GM06990 (cell line): Measurements from ENCODE around the gene OPCML.

ENCODE experiments used
- DNase-seq: peaks from one replicate; pipeline ENCODE4 v3.0.0-alpha.2; 2011; ENCODE audit not compliant: insufficient read length; ENCODE audit errors: extremely low read depth
- H3K27me3 ChIP-seq: replicated peaks from 2 replicates; pipeline ENCODE4 v1.6.0; 2011; ENCODE audit warnings: low read length; ENCODE audit not compliant: control insufficient read depth, insufficient read depth
- H3K36me3 ChIP-seq: 2 replicates; pipeline ENCODE4 v1.5.1; 2011; ENCODE audit warnings: low read length; ENCODE audit not compliant: control insufficient read depth, insufficient read depth
- H3K4me3 ChIP-seq: replicated peaks from 2 replicates; pipeline ENCODE4 v1.5.1; 2011; ENCODE audit warnings: low read depth, mild to moderate bottlenecking, control low read depth, low read length
- TF ChIP-seq, protein P1 (sequence below): IDR thresholded peaks from 2 replicates; pipeline ENCODE4 v1.5.1; 2011; ENCODE audit warnings: low read length, control low read depth, mild to moderate bottlenecking, inconsistent platforms; ENCODE audit not compliant: insufficient read depth, poor library complexity, severe bottlenecking

OPCML gene

DNA sequence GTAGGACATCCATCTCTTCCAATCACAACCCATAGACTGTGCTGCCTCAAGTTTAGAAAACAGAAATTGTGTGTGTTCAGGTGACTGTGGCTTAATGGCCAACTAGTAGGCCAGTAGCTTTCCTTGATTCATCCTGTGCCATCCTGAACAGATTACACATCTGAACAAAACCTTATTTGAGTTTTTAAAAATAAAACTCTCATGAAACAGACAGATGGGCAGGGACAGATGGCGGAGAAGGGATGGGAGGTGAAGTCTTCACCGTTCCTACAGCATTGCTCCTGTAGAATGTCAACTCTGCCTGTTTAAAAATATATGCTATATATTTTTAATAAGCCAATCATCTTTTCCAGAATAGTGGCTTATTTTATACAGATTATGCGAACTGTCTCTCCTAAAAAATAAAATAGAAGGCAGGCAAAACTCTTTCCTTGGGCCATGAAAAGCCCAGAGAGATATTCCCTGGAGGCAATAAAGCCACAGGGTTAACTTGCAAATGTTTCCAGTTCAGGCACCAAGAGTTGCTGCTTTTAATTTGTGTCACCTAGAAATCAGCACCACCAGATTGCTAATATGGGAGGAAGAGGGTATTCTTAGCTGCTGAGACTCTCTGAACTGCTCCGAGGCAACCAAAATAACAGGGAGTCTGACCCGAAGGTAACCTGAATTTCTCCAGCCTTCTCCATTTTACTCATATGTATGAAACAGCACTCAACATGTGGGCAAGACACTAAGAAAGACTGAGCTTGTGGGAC, 861.2 kb downstream of the OPCML start:
- H3K36me3 ChIP-seq: no peaks in the 10 kb centered on the region
- H3K4me3 ChIP-seq: no peak overlapping the region
- TF ChIP-seq, protein P1, sequence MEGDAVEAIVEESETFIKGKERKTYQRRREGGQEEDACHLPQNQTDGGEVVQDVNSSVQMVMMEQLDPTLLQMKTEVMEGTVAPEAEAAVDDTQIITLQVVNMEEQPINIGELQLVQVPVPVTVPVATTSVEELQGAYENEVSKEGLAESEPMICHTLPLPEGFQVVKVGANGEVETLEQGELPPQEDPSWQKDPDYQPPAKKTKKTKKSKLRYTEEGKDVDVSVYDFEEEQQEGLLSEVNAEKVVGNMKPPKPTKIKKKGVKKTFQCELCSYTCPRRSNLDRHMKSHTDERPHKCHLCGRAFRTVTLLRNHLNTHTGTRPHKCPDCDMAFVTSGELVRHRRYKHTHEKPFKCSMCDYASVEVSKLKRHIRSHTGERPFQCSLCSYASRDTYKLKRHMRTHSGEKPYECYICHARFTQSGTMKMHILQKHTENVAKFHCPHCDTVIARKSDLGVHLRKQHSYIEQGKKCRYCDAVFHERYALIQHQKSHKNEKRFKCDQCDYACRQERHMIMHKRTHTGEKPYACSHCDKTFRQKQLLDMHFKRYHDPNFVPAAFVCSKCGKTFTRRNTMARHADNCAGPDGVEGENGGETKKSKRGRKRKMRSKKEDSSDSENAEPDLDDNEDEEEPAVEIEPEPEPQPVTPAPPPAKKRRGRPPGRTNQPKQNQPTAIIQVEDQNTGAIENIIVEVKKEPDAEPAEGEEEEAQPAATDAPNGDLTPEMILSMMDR: no peak
- DNase-seq: no peak
- no peaks in the 10 kb centered on the region for H3K27me3 ChIP-seq

- no peaks in the 10 kb centered on the region; the same call in 1 of the 2 replicates for H3K27me3 ChIP-seq
- no peak overlapping the region for H3K4me3 ChIP-seq
- TF ChIP-seq, protein P1: no peak
- H3K36me3 ChIP-seq: no peaks in the 10 kb centered on the region
- no peak for DNase-seq
Measured at GRCh38 chr11:132669949-132670348, 862.4 kb downstream of the OPCML start.

GRCh38 chr11:132665205-132665604, 867.1 kb downstream of the OPCML start:
- H3K27me3 ChIP-seq: no peaks in the 10 kb centered on the region; the same call in 1 of the 2 replicates
- TF ChIP-seq, protein P1: no peak
- DNase-seq: no peak
- no peak overlapping the region for H3K4me3 ChIP-seq
- no peaks in the 10 kb centered on the region for H3K36me3 ChIP-seq

DNA sequence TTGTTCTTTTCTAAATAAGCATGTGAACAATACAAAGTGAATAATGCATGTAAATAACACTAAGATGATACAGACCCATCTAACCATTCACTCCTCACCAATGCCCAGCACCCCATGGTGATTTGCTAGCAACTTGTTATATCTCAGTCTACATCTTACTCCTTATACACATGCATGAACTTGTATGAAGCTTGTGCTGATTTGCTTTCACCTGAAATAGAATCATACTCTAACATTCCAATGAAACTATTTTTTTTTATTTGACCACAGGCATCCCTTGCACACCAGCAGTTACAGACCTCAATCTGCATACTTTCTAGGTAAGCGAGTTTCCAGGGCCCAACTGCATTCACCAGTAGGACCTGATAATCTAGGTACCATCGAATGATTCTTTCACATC, 873.6 kb downstream of the OPCML start:
- Histone ChIP-seq H3K36me3 (no peaks in the 10 kb centered on the region), H3K27me3 (no peaks in the 10 kb centered on the region), H3K4me3 (no peak overlapping the region)
- DNase-seq: no peak
- TF ChIP-seq, protein P1: no peak

DNA sequence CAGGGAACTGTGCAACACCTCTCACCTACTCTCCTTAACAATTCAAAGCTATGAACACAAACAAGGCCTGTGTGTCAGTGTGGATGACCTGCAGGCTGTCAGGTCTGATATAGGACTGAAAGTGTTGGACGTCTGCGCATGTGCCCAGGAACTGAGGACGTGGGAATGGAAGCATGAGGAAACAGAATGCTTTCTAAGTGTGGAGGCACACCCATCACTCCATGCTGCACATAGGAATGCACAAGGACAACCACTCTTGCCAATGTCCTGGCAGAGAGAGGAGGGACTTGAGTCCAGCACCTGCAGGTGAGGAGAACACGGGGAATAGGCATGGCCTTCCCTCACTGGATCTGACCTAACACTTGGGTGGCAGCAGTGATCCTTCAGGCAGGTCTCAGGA, 874.3 kb downstream of the OPCML start:
- no peak for DNase-seq
- Histone ChIP-seq H3K27me3 (no peaks in the 10 kb centered on the region), H3K4me3 (no peak overlapping the region), H3K36me3 (no peaks in the 10 kb centered on the region)
- TF ChIP-seq, protein P1: no peak
